WTC11 (cell line): ENCODE measurements around the gene CAV2.

Experiments used
- JUN ChIP-seq: sonication (generic); formaldehyde crosslinking; IDR thresholded peaks from 2 replicates; pipeline ENCODE4 v1.8.0; 2023; ENCODE audit warnings: mild to moderate bottlenecking, missing genetic modification reagents
- SP1 ChIP-seq: sonication (generic); formaldehyde crosslinking; conservative IDR thresholded peaks from 2 replicates; pipeline ENCODE4 v1.8.1; 2022; ENCODE audit warnings: missing genetic modification reagents
- TF ChIP-seq, protein P1 (sequence below): sonication (generic); formaldehyde crosslinking; IDR thresholded peaks from 2 replicates; pipeline ENCODE4 v1.8.0; 2022; ENCODE audit warnings: mild to moderate bottlenecking, missing genetic modification reagents
- TF ChIP-seq, protein P2 (sequence below): fragments of 250-450 bp; sonication (Bioruptor Pico); IDR thresholded peaks from 2 replicates; pipeline ENCODE4 v1.9.0; 2021; ENCODE audit warnings: mild to moderate bottlenecking, borderline replicate concordance
- TF ChIP-seq, protein P3 (sequence below): fragments of 200-600 bp; IDR thresholded peaks from 2 replicates; pipeline ENCODE4 v1.8.0; 2022; ENCODE audit warnings: antibody characterized with exemption
- TF ChIP-seq, protein P4 (sequence below): sonication (generic); formaldehyde crosslinking; IDR thresholded peaks from 2 replicates; pipeline ENCODE4 v1.8.0; 2022; ENCODE audit warnings: missing genetic modification reagents
- TF ChIP-seq, protein P5 (sequence below): sonication (generic); formaldehyde crosslinking; IDR thresholded peaks from 2 replicates; pipeline ENCODE4 v1.8.1; 2023; ENCODE audit warnings: mild to moderate bottlenecking, missing genetic modification reagents, moderate library complexity

DNA sequence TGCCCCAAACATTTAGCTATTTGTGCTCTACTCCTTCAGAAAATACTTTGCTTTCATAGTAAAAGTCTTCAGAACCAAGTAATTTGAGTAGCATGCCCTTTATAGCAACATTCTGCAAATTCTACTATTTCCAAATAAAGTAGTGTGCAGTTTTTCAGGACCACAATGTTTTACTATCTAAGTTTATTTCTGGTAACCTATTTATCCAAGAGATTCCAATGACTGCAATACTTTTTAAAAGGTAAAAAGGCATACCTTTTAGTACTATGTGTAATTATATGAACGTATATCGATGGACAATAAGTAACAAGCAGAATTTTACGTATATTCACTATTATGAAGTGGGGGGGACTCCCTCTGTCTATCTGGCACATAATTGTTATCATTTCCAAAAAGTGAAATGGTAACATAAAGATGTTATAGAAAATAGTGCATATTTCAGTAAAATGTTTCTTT, 6.9 kb upstream of the CAV2 start:
- TF ChIP-seq, protein P1, sequence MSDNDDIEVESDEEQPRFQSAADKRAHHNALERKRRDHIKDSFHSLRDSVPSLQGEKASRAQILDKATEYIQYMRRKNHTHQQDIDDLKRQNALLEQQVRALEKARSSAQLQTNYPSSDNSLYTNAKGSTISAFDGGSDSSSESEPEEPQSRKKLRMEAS, result no peak
- TF ChIP-seq SP1 (no peak), JUN (no peak)
- TF ChIP-seq, protein P2, sequence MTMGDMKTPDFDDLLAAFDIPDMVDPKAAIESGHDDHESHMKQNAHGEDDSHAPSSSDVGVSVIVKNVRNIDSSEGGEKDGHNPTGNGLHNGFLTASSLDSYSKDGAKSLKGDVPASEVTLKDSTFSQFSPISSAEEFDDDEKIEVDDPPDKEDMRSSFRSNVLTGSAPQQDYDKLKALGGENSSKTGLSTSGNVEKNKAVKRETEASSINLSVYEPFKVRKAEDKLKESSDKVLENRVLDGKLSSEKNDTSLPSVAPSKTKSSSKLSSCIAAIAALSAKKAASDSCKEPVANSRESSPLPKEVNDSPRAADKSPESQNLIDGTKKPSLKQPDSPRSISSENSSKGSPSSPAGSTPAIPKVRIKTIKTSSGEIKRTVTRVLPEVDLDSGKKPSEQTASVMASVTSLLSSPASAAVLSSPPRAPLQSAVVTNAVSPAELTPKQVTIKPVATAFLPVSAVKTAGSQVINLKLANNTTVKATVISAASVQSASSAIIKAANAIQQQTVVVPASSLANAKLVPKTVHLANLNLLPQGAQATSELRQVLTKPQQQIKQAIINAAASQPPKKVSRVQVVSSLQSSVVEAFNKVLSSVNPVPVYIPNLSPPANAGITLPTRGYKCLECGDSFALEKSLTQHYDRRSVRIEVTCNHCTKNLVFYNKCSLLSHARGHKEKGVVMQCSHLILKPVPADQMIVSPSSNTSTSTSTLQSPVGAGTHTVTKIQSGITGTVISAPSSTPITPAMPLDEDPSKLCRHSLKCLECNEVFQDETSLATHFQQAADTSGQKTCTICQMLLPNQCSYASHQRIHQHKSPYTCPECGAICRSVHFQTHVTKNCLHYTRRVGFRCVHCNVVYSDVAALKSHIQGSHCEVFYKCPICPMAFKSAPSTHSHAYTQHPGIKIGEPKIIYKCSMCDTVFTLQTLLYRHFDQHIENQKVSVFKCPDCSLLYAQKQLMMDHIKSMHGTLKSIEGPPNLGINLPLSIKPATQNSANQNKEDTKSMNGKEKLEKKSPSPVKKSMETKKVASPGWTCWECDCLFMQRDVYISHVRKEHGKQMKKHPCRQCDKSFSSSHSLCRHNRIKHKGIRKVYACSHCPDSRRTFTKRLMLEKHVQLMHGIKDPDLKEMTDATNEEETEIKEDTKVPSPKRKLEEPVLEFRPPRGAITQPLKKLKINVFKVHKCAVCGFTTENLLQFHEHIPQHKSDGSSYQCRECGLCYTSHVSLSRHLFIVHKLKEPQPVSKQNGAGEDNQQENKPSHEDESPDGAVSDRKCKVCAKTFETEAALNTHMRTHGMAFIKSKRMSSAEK (CRISPR knock-in tag), result no peak
- TF ChIP-seq, protein P3, sequence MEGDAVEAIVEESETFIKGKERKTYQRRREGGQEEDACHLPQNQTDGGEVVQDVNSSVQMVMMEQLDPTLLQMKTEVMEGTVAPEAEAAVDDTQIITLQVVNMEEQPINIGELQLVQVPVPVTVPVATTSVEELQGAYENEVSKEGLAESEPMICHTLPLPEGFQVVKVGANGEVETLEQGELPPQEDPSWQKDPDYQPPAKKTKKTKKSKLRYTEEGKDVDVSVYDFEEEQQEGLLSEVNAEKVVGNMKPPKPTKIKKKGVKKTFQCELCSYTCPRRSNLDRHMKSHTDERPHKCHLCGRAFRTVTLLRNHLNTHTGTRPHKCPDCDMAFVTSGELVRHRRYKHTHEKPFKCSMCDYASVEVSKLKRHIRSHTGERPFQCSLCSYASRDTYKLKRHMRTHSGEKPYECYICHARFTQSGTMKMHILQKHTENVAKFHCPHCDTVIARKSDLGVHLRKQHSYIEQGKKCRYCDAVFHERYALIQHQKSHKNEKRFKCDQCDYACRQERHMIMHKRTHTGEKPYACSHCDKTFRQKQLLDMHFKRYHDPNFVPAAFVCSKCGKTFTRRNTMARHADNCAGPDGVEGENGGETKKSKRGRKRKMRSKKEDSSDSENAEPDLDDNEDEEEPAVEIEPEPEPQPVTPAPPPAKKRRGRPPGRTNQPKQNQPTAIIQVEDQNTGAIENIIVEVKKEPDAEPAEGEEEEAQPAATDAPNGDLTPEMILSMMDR, result no peak
- TF ChIP-seq, protein P4, sequence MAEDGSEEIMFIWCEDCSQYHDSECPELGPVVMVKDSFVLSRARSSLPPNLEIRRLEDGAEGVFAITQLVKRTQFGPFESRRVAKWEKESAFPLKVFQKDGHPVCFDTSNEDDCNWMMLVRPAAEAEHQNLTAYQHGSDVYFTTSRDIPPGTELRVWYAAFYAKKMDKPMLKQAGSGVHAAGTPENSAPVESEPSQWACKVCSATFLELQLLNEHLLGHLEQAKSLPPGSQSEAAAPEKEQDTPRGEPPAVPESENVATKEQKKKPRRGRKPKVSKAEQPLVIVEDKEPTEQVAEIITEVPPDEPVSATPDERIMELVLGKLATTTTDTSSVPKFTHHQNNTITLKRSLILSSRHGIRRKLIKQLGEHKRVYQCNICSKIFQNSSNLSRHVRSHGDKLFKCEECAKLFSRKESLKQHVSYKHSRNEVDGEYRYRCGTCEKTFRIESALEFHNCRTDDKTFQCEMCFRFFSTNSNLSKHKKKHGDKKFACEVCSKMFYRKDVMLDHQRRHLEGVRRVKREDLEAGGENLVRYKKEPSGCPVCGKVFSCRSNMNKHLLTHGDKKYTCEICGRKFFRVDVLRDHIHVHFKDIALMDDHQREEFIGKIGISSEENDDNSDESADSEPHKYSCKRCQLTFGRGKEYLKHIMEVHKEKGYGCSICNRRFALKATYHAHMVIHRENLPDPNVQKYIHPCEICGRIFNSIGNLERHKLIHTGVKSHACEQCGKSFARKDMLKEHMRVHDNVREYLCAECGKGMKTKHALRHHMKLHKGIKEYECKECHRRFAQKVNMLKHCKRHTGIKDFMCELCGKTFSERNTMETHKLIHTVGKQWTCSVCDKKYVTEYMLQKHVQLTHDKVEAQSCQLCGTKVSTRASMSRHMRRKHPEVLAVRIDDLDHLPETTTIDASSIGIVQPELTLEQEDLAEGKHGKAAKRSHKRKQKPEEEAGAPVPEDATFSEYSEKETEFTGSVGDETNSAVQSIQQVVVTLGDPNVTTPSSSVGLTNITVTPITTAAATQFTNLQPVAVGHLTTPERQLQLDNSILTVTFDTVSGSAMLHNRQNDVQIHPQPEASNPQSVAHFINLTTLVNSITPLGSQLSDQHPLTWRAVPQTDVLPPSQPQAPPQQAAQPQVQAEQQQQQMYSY (CRISPR knock-in tag), result no peak
- TF ChIP-seq, protein P5, sequence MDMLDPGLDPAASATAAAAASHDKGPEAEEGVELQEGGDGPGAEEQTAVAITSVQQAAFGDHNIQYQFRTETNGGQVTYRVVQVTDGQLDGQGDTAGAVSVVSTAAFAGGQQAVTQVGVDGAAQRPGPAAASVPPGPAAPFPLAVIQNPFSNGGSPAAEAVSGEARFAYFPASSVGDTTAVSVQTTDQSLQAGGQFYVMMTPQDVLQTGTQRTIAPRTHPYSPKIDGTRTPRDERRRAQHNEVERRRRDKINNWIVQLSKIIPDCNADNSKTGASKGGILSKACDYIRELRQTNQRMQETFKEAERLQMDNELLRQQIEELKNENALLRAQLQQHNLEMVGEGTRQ, result no peak
